GM21529 (cell line): Measurements from ENCODE around the gene COL5A2.

Source experiments
- ATAC-seq: cut with Tn5 transposase; IDR thresholded peaks from one replicate; pipeline ENCODE4 v1.9.1; 2021; ENCODE audit not compliant: unreplicated experiment

COL5A2 gene

DNA sequence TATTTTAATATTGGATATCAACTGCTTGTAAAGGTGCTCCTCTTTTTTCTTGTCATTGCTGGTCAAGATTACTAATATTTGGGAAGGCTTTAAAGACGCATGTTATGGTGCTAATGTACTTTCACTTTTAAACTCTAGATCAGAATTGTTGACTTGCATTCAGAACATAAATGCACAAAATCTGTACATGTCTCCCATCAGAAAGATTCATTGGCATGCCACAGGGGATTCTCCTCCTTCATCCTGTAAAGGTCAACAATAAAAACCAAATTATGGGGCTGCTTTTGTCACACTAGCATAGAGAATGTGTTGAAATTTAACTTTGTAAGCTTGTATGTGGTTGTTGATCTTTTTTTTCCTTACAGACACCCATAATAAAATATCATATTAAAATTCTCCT, 167.2 kb downstream of the COL5A2 start:
- ATAC-seq = no peak

DNA sequence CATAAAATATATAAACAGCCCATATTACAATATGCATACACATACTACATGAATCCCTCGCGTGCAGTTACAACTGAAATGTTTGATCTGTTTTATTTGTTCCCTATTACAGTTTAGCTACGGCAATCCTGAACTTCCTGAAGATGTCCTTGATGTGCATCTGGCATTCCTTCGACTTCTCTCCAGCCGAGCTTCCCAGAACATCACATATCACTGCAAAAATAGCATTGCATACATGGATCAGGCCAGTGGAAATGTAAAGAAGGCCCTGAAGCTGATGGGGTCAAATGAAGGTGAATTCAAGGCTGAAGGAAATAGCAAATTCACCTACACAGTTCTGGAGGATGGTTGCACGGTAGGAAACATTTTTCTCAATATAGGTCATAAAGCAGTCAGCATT, 169.0 kb downstream of the COL5A2 start:
- ATAC-seq = no peak

DNA sequence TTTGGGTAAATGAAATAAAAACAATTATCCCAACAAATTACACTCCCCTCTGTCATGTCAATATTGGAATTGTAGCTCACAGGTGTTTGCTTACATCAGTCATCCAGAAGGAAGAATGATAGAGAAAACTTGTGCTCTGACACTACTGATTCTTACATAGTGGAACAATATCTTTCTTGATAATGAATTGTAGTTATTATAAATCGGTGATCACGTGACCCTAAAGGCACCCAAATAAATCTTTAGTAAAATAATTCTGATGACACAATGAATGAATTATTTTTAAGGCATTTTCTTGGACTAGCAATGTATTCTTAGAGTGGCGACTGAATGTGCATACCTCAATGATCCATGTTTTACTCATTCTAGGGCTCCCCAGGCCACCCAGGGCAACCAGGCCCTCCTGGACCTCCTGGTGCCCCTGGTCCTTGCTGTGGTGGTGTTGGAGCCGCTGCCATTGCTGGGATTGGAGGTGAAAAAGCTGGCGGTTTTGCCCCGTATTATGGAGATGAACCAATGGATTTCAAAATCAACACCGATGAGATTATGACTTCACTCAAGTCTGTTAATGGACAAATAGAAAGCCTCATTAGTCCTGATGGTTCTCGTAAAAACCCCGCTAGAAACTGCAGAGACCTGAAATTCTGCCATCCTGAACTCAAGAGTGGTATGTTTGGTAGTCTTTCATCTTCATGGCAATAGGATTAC, 170.9 kb downstream of the COL5A2 start:
- no peak for ATAC-seq

DNA sequence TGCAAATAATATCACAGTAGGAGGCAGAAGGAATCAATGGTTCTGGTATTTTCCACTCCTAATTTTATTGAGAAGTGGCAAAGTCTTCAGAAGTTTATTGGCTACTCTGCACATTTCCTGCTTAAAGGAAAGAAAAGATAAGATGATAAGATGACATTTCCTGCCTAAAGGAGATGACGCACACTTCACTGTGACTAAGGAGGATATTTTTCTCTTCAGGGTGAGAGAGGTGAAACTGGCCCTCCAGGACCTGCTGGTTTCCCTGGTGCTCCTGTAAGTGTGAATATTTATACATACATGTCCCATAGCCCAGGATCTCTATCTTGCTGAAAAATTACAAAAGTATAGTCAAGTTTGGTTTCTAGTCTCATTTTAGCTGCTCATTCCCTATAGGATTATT, 177.5 kb downstream of the COL5A2 start:
- no peak for ATAC-seq

DNA sequence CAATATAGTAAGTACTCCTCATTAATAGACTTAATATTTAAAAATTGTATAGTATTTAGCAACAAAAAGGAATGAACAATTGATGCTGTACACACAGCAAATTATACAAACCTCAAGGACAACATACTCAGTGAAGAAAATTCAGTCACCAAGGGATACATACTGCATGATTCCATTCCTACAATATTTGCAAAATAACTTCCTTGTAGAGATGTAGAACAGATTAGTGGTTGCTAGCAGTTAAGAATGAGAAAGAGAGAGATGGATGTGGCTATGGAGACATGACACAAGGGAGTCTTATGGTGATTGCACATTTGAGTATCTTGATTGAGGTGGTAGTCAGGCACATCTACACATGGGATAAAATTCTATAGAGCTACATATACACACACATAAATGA, 179.3 kb downstream of the COL5A2 start:
- ATAC-seq = no peak

DNA sequence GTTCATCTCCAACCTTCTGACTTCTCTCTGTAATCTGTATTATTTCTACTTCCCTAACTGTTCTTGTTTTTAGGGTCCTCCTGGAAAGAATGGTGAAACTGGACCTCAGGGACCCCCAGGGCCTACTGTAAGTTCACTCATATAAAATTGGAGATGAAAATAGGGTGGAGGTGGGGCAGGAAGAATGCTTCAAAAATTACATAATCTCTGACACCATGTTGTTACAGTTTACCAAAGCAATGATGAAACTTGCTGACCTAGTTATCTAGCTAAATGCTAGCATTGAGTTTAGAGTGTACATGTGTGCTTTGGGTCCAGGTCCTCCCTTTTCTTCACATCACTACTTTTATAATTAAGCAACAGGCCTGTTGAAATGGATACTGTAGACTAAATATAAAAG, 182.3 kb downstream of the COL5A2 start:
- ATAC-seq = no peak

DNA sequence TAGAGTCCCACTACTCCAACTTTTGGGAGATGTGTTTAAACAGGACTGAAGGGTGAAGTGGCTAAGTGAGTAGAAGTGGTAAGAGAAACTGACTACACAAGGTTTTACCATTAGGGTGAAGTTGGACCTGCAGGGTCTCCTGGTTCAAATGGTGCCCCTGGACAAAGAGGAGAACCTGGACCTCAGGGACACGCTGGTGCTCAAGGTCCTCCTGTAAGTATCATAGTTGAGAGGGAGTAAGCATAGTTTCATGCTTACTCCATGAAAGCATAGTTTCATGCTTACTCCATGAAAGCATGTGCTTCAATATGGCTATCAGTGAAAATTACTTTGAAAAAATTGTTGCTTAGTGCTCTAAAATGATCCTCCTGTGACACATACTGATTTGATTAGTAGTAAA, 186.3 kb downstream of the COL5A2 start:
- no peak for ATAC-seq

DNA sequence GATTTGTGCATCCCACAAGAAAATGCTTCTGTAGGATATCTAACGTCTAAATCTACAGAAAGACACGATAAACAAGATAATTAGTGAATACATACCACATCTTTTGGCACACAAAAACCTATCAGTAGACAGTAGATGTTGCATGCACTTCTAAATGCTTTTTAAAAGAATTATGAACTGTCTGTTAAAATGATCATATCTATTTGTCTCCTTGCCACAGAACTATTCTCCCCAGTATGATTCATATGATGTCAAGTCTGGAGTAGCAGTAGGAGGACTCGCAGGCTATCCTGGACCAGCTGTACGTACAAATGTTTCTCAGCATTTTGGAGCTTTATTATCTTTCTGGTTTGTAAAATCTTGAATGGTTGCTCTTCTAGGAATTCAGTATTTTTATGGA, 192.7 kb downstream of the COL5A2 start:
- no peak for ATAC-seq

DNA sequence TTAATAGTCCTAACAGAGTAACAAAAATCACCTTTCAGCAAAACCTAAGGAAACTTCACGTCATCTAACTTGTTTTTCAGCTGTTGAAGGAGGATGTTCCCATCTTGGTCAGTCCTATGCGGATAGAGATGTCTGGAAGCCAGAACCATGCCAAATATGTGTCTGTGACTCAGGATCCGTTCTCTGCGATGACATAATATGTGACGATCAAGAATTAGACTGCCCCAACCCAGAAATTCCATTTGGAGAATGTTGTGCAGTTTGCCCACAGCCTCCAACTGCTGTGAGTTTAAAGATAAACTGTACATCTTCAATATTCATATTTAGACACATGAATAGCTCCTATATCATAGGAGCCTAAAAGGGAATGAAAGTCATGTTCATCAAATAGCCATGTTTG, 194.9 kb downstream of the COL5A2 start:
- ATAC-seq = no peak

DNA sequence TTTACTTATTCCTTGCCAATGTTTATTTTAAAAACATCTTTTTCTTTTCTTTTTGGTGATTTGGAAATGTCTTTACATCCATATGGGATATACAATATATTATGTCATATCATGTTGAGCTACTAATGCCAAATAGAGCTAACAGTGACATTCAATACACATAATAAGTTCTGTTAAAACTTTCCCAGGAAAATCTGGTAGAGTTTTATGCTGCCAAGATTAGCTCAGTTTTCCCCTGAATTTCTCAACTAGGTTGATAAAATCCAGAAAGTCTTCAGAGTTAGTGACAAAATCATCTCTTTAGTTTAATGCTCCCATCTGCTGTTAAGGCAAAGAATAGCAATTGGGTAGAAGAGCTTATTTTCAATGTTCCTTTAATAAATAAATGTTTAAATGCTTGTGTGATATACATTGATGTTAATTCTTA, 195.5 kb downstream of the COL5A2 start:
- ATAC-seq = no peak

DNA sequence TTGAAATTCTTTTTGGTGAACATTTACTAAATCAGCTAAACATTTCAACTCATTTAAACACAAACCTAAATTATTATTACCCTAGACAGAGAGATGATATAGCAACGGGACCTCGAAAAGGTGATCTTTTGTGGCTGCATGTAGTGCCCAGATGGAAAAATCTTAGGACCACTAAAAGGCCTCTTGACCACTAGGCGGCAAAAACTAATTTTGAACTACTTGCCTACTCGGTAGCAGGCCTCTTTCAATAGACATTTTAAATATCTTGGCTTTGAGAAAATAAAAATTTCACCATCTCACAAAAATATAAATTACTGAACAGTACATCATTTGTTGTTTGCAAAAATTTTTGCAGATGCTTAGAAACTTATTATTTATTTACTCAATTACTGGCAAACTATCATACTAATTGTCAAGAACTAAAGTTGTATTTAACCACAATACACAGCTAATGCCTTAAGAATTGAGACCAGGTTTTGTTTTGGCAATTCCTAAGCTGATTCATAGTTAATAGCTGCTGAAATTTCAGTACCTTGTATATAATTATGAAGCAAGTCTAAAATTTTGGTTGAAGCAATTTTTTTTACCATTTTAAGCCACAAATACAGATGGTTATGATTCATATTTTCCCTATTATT, 196.0 kb downstream of the COL5A2 start:
- no peak for ATAC-seq
